Trophoblast cell (in vitro differentiated cells and primary cell): ENCODE measurements around the gene VWA3B.

Experiments
- DNase-seq, 2 donors: peaks; one replicate each; pipeline ENCODE4 v3.0.0-alpha.2; 2016
- H2AFZ ChIP-seq: 2 replicates; pipeline ENCODE4 v1.6.1; 2013; ENCODE audit warnings: low read length, moderate library complexity, mild to moderate bottlenecking; ENCODE audit not compliant: insufficient read depth, poor library complexity
- H2AK5ac ChIP-seq: 2 replicates; pipeline ENCODE4 v1.6.1; 2013; ENCODE audit warnings: mild to moderate bottlenecking, low read length
- H2BK120ac ChIP-seq: 2 replicates; pipeline ENCODE4 v1.6.1; 2013; ENCODE audit warnings: low read length, mild to moderate bottlenecking, moderate library complexity; ENCODE audit not compliant: insufficient read depth, poor library complexity
- H2BK12ac ChIP-seq: 2 replicates; pipeline ENCODE4 v1.6.1; 2013; ENCODE audit warnings: mild to moderate bottlenecking, low read length, moderate library complexity
- H2BK5ac ChIP-seq: 2 replicates; pipeline ENCODE4 v1.6.1; 2013; ENCODE audit warnings: low read length, low read depth, moderate library complexity, mild to moderate bottlenecking; ENCODE audit not compliant: poor library complexity
- H3K14ac ChIP-seq: 2 replicates; pipeline ENCODE4 v1.6.1; 2013; ENCODE audit warnings: mild to moderate bottlenecking, low read length
- H3K18ac ChIP-seq: 2 replicates; pipeline ENCODE4 v1.6.1; 2013; ENCODE audit warnings: mild to moderate bottlenecking, low read length
- H3K23ac ChIP-seq: 2 replicates; pipeline ENCODE4 v1.6.1; 2013; ENCODE audit warnings: low read length
- H3K27ac ChIP-seq: 2 replicates; pipeline ENCODE4 v1.5.1; 2013; ENCODE audit warnings: low read depth, mild to moderate bottlenecking, inconsistent platforms, low read length, moderate library complexity
- H3K27me3 ChIP-seq: 2 replicates; pipeline ENCODE4 v1.6.1; 2013; ENCODE audit warnings: inconsistent platforms, mild to moderate bottlenecking, low read length, moderate library complexity; ENCODE audit not compliant: insufficient read depth
- H3K36me3 ChIP-seq, 2 experiments: 1 replicate in 1 of 2; 2 replicates in 1 of 2; pipeline ENCODE4 v1.6.1; 2013; ENCODE audit warnings: low read length in 2 of 2, mild to moderate bottlenecking in 2 of 2, moderate library complexity in 1 of 2; ENCODE audit not compliant: insufficient read depth in 2 of 2, control insufficient read depth in 1 of 2
- H3K4ac ChIP-seq: 2 replicates; pipeline ENCODE4 v1.6.1; 2013; ENCODE audit warnings: low read depth, mild to moderate bottlenecking, low read length, moderate library complexity
- H3K4me1 ChIP-seq, 2 experiments: 1 replicate in 1 of 2; 2 replicates in 1 of 2; pipeline ENCODE4 v1.6.1; 2013; ENCODE audit warnings: low read length in 2 of 2, mild to moderate bottlenecking in 2 of 2, moderate library complexity in 1 of 2; ENCODE audit not compliant: insufficient read depth in 2 of 2, control insufficient read depth in 1 of 2
- H3K4me2 ChIP-seq: 2 replicates; pipeline ENCODE4 v1.6.1; 2013; ENCODE audit warnings: inconsistent platforms, mild to moderate bottlenecking, low read length, moderate library complexity
- H3K4me3 ChIP-seq: 2 replicates; pipeline ENCODE4 v1.5.1; 2013; ENCODE audit warnings: mild to moderate bottlenecking, low read depth, low read length, inconsistent platforms
- H3K79me1 ChIP-seq: one replicate; pipeline ENCODE4 v1.6.1; 2013; ENCODE audit warnings: low read length
- H3K79me2 ChIP-seq: 2 replicates; pipeline ENCODE4 v1.6.1; 2013; ENCODE audit warnings: low read length, mild to moderate bottlenecking; ENCODE audit not compliant: control insufficient read depth, insufficient read depth, poor library complexity
- H3K9ac ChIP-seq: 2 replicates; pipeline ENCODE4 v1.6.1; 2013; ENCODE audit warnings: mild to moderate bottlenecking, low read length
- H3K9me3 ChIP-seq: 2 replicates; pipeline ENCODE4 v1.6.1; 2013; ENCODE audit warnings: low read depth, mild to moderate bottlenecking, control low read depth, inconsistent platforms, low read length; ENCODE audit not compliant: insufficient read depth
- H4K12ac ChIP-seq: 2 replicates; pipeline ENCODE4 v1.6.1; 2013; ENCODE audit warnings: low read depth, mild to moderate bottlenecking, low read length, moderate library complexity
- H4K8ac ChIP-seq: 2 replicates; pipeline ENCODE4 v1.6.1; 2013; ENCODE audit warnings: low read depth, mild to moderate bottlenecking, low read length, moderate library complexity
- H4K91ac ChIP-seq: one replicate; pipeline ENCODE4 v1.6.1; 2013; ENCODE audit warnings: low read depth, mild to moderate bottlenecking, low read length, moderate library complexity
- WGBS: extraction: QIAGEN DNeasy Blood & Tissue Kit; methylation state at CpG from one replicate; pipeline ENCODE4 v1.1.7; 2013; ENCODE audit warnings: missing lambda C conversion rate; ENCODE audit not compliant: insufficient read length, insufficient coverage; ENCODE audit errors: extremely low coverage; 5-methylcytosine and 5-hydroxymethylcytosine counted together

The VWA3B gene

GRCh38 chr2:98158305-98158704, 71.3 kb downstream of the VWA3B start:
- Histone ChIP-seq H3K27me3 (no peaks in the 10 kb centered on the region), H4K12ac (no peak overlapping the region), H3K23ac (no peak overlapping the region), H3K36me3 (no peaks in the 10 kb centered on the region), H3K18ac (no peak overlapping the region), H3K79me2 (no peaks in the 10 kb centered on the region), H2AK5ac (no peak overlapping the region), H3K4me1 (peaks cover 4% of the 10 kb centered on the region in 2 experiments), H4K8ac (no peak overlapping the region), H3K4me3 (no peak overlapping the region), H3K4ac (no peak overlapping the region), H4K91ac (no peak overlapping the region), H2AFZ (no peak overlapping the region), H3K9ac (peak overlapping the region; percentile 52), H3K4me2 (no peak overlapping the region), H2BK5ac (no peak overlapping the region), H2BK120ac (no peak overlapping the region), H3K27ac (no peak overlapping the region), H3K9me3 (no peaks in the 10 kb centered on the region), H3K14ac (no peak overlapping the region), H3K79me1 (no peaks in the 10 kb centered on the region), H2BK12ac (no peak overlapping the region)
- no peak for DNase-seq
- WGBS, result no CpG with 5 or more reads among the region's 8 CpGs

- Histone ChIP-seq H3K14ac (no peak overlapping the region), H3K18ac (no peak overlapping the region), H3K27ac (no peak overlapping the region), H2AK5ac (no peak overlapping the region), H4K91ac (no peak overlapping the region), H3K27me3 (no peaks in the 10 kb centered on the region), H3K4me1 (peaks cover 9 to 10% of the 10 kb centered on the region in 2 experiments), H3K79me1 (no peaks in the 10 kb centered on the region), H3K4me2 (no peak overlapping the region), H3K4ac (no peak overlapping the region), H3K23ac (no peak overlapping the region), H2BK5ac (no peak overlapping the region), H3K79me2 (no peaks in the 10 kb centered on the region), H4K12ac (no peak overlapping the region), H4K8ac (no peak overlapping the region), H3K9ac (no peak overlapping the region), H3K9me3 (no peaks in the 10 kb centered on the region), H3K4me3 (no peak overlapping the region), H2BK12ac (no peak overlapping the region), H2BK120ac (no peak overlapping the region), H2AFZ (no peak overlapping the region), H3K36me3 (no peaks in the 10 kb centered on the region)
- DNase-seq, result no peak
- WGBS, result no CpG with 5 or more reads among the region's 4 CpGs
These were observed 73.6 kb downstream of the VWA3B start for GRCh38 chr2:98160554-98160953.

- Histone ChIP-seq H3K4ac (no peak overlapping the region), H3K9ac (no peak overlapping the region), H3K4me2 (no peak overlapping the region), H3K36me3 (no peaks in the 10 kb centered on the region), H3K9me3 (no peaks in the 10 kb centered on the region), H3K27ac (no peak overlapping the region), H3K18ac (no peak overlapping the region), H3K79me2 (no peaks in the 10 kb centered on the region), H4K8ac (no peak overlapping the region), H4K12ac (no peak overlapping the region), H3K14ac (no peak overlapping the region), H3K27me3 (no peaks in the 10 kb centered on the region), H3K23ac (no peak overlapping the region), H2AK5ac (peak overlapping the region; percentile 7), H2BK12ac (no peak overlapping the region), H3K79me1 (no peaks in the 10 kb centered on the region), H3K4me3 (no peak overlapping the region), H3K4me1 (peaks cover 9 to 10% of the 10 kb centered on the region in 2 experiments), H4K91ac (no peak overlapping the region), H2AFZ (no peak overlapping the region), H2BK120ac (no peak overlapping the region), H2BK5ac (no peak overlapping the region)
- no peak for DNase-seq
- no CpG with 5 or more reads among the region's 4 CpGs for WGBS
These were observed 74.2 kb downstream of the VWA3B start for GRCh38 chr2:98161186-98161585.

GRCh38 chr2:98164256-98164655, 77.3 kb downstream of the VWA3B start:
- H4K91ac ChIP-seq, result no peak overlapping the region
- H3K23ac ChIP-seq, result no peak overlapping the region
- peaks cover 9 to 10% of the 10 kb centered on the region in 2 experiments for H3K4me1 ChIP-seq
- no peak overlapping the region for H3K18ac ChIP-seq
- no peak overlapping the region for H2AK5ac ChIP-seq
- H3K79me1 ChIP-seq, result no peaks in the 10 kb centered on the region
- no peak overlapping the region for H3K27ac ChIP-seq
- no peak overlapping the region for H3K4me2 ChIP-seq
- H3K4ac ChIP-seq, result no peak overlapping the region
- no peak overlapping the region for H2BK12ac ChIP-seq
- H3K14ac ChIP-seq, result no peak overlapping the region
- H3K9me3 ChIP-seq, result no peaks in the 10 kb centered on the region
- H4K12ac ChIP-seq, result no peak overlapping the region
- no peak overlapping the region for H3K9ac ChIP-seq
- no peaks in the 10 kb centered on the region for H3K27me3 ChIP-seq
- no peak overlapping the region for H2BK5ac ChIP-seq
- H2AFZ ChIP-seq, result no peak overlapping the region
- no peak overlapping the region for H4K8ac ChIP-seq
- peak; percentile 86 to 94 for DNase-seq
- no peaks in the 10 kb centered on the region for H3K79me2 ChIP-seq
- WGBS, result no CpG with 5 or more reads among the region's 2 CpGs
- H3K4me3 ChIP-seq, result no peak overlapping the region
- no peak overlapping the region for H2BK120ac ChIP-seq
- H3K36me3 ChIP-seq, result no peaks in the 10 kb centered on the region
